ENCODE data around the gene POGZ. TPM values are rescaled to one million over a fixed set of nuclear protein-coding genes. Genes with fewer than 3 reads are reported as not detected.

The POGZ gene
- total and polyA plus RNA-seq, 2 of the 13 experiments (the other 11 are each of a cell fraction or from before 2014, with no cell fraction given): 15.3 to 45.6 TPM

- WGBS (ENCODE audit: low lambda C conversion rate): 0% methylated on average over 1 of the region's 1 CpG
- no peak overlapping the region for H3K27ac ChIP-seq (ENCODE audit: extremely low read length, insufficient read depth, low read length)
- ATAC-seq (no peak; the same call in 2 of the 3 replicates), DNase-seq (ENCODE audit: low spot score) (no peak), FAIRE-seq (no peak)
- H3K27me3 ChIP-seq (ENCODE audit: control insufficient read depth in 1 of 2, insufficient read depth in 2 of 2, low read length in 2 of 2): no peaks in the 10 kb centered on the region
- H3K4me1 ChIP-seq (ENCODE audit: insufficient read depth, low read length): peaks cover 28% of the 10 kb centered on the region
- no peaks in the 10 kb centered on the region for H3K9me3 ChIP-seq (ENCODE audit: low read length)
- no peak overlapping the region for H3K4me3 ChIP-seq (replicated peaks in 1 of 3; ENCODE audit: insufficient read depth in 1 of 3, low read depth in 2 of 3, low read length in 3 of 3)
- no peak overlapping the region for H2AFZ ChIP-seq (ENCODE audit: low read length)
- no peak overlapping the region for H3K4me2 ChIP-seq (ENCODE audit: low read depth, low read length)
- in situ Hi-C loops (cut with HindIII; ENCODE audit: extremely low pct_ligation_motif_present, low pct_unique_long_range_greater_than_20kb): no loop called here
- no peaks in the 10 kb centered on the region for H3K36me3 ChIP-seq (replicated peaks in 1 of 2; ENCODE audit: control insufficient read depth in 1 of 2, insufficient read depth in 2 of 2, low read length in 2 of 2)
- no peaks in the 10 kb centered on the region for H3K79me2 ChIP-seq (ENCODE audit: insufficient read depth, low read length)
- no peak overlapping the region for H3K9ac ChIP-seq (ENCODE audit: insufficient read depth, low read depth, low read length)
- no TSS peak for BruUV-seq (replicated peaks)
- ChIA-PET CTCF (ENCODE audit: low intra/inter-chr PET ratio, low total read pairs) (no interaction called here), POLR2A (no interaction called here)
- H4K20me1 ChIP-seq (ENCODE audit: insufficient read depth, low read length): no peaks in the 10 kb centered on the region
- TF ChIP-seq SRF (IDR thresholded peaks at IDR 0.05; ENCODE audit: low read depth, low read length): peak; percentile 27; the same call in 1 of the 2 replicates
- TF ChIP-seq ZNF792 (CRISPR knock-in tag; IDR thresholded peaks at IDR 0.05): no peak
- intact Hi-C loops (cut with micrococcal nuclease; ENCODE audit: unreplicated experiment): no loop called here
Measured at GRCh38 chr1:151492120-151492519, 32.8 kb upstream of the POGZ start.

GRCh38 chr1:151491641-151492040, 32.3 kb upstream of the POGZ start:
- ChIA-PET POLR2A (no interaction called here), CTCF (ENCODE audit: low intra/inter-chr PET ratio, low total read pairs) (no interaction called here)
- Histone ChIP-seq H3K27ac (ENCODE audit: extremely low read length, insufficient read depth, low read length) (no peak overlapping the region), H3K79me2 (ENCODE audit: insufficient read depth, low read length) (no peaks in the 10 kb centered on the region), H3K4me1 (ENCODE audit: insufficient read depth, low read length) (peaks cover 31% of the 10 kb centered on the region), H3K9ac (ENCODE audit: insufficient read depth, low read depth, low read length) (no peak overlapping the region), H2AFZ (ENCODE audit: low read length) (no peak overlapping the region), H4K20me1 (ENCODE audit: insufficient read depth, low read length) (no peaks in the 10 kb centered on the region), H3K36me3 (replicated peaks in 1 of 2; ENCODE audit: control insufficient read depth in 1 of 2, insufficient read depth in 2 of 2, low read length in 2 of 2) (no peaks in the 10 kb centered on the region), H3K9me3 (ENCODE audit: low read length) (no peaks in the 10 kb centered on the region), H3K4me3 (replicated peaks in 1 of 3; ENCODE audit: insufficient read depth in 1 of 3, low read depth in 2 of 3, low read length in 3 of 3) (no peak overlapping the region), H3K27me3 (ENCODE audit: control insufficient read depth in 1 of 2, insufficient read depth in 2 of 2, low read length in 2 of 2) (no peaks in the 10 kb centered on the region), H3K4me2 (ENCODE audit: low read depth, low read length) (no peak overlapping the region)
- TF ChIP-seq TGIF2 (CRISPR knock-in tag; IDR thresholded peaks at IDR 0.05) (no peak), SIN3B (IDR thresholded peaks at IDR 0.05; ENCODE audit: low read length) (no peak), ZNF121 (CRISPR knock-in tag; IDR thresholded peaks at IDR 0.05) (no peak), RBM39 (IDR thresholded peaks at IDR 0.05; ENCODE audit: low read depth, low read length, poor library complexity, severe bottlenecking) (no peak), CERS6 (CRISPR knock-in tag; IDR thresholded peaks at IDR 0.05) (no peak), FOXO1 (CRISPR knock-in tag; IDR thresholded peaks at IDR 0.05) (no peak), PAX8 (CRISPR knock-in tag; IDR thresholded peaks at IDR 0.05; ENCODE audit: borderline replicate concordance) (no peak), ZNF784 (CRISPR knock-in tag; IDR thresholded peaks at IDR 0.05; ENCODE audit: borderline replicate concordance) (no peak)
- 24% methylated on average over 5 of the region's 5 CpGs for WGBS (ENCODE audit: low lambda C conversion rate)
- intact Hi-C loops (cut with micrococcal nuclease; ENCODE audit: unreplicated experiment): no loop called here
- FAIRE-seq (no peak), ATAC-seq (no peak; the same call in 2 of the 3 replicates), DNase-seq (ENCODE audit: low spot score) (no peak)
- no TSS peak for BruUV-seq (replicated peaks)
- in situ Hi-C loops (cut with HindIII; ENCODE audit: extremely low pct_ligation_motif_present, low pct_unique_long_range_greater_than_20kb): no loop called here

Measured in HepG2 (cell line).